H1 (cell line): Measurements from ENCODE around the gene OSM. TPM values are rescaled to one million over a fixed set of nuclear protein-coding genes. Genes with fewer than 3 reads are reported as not detected.

ENCODE experiments used
- BCL11A ChIP-seq, 2 experiments: IDR thresholded peaks; one replicate each; pipeline ENCODE4 v1.6.1; 2011; ENCODE audit warnings: low read depth in 2 of 2, low read length in 2 of 2, mild to moderate bottlenecking in 2 of 2
- CBX5 ChIP-seq: fragments of 300-800, 300-1000 bp; sonication (generic); IDR thresholded peaks from 2 replicates; pipeline ENCODE4 v1.7.1; 2016; ENCODE audit warnings: antibody characterized with exemption, low read length, low read depth
- EGR1 ChIP-seq: IDR thresholded peaks from 2 replicates; pipeline ENCODE4 v1.6.1; 2011; ENCODE audit warnings: low read depth, low read length, borderline replicate concordance
- GABPA ChIP-seq: IDR thresholded peaks from 2 replicates; pipeline ENCODE4 v1.6.1; 2011; ENCODE audit warnings: mild to moderate bottlenecking, low read length, moderate library complexity, borderline replicate concordance; ENCODE audit not compliant: insufficient read depth
- HDAC2 ChIP-seq, 2 experiments: fragments of 300-600 bp in 1 of 2; sonication (generic) in 1 of 2; IDR thresholded peaks; 2 replicates each; pipeline ENCODE4 v1.6.1; 2011 to 2012; ENCODE audit warnings: low read depth in 2 of 2, low read length in 2 of 2, mild to moderate bottlenecking in 2 of 2, moderate library complexity in 2 of 2, borderline replicate concordance in 1 of 2, inconsistent platforms in 1 of 2
- JUN ChIP-seq: IDR thresholded peaks from 2 replicates; pipeline ENCODE4 v1.6.1; 2011; ENCODE audit warnings: low read depth, mild to moderate bottlenecking, improper control_type of control experiment, low read length
- KDM5A ChIP-seq: fragments of 200-600 bp; IDR thresholded peaks from 2 replicates; pipeline ENCODE4 v1.7.1; 2012; ENCODE audit warnings: mild to moderate bottlenecking, low read length, inconsistent platforms, mixed read lengths
- MAFK ChIP-seq: IDR thresholded peaks from 2 replicates; pipeline ENCODE4 v1.6.1; 2012; ENCODE audit warnings: low read depth, mild to moderate bottlenecking, improper control_type of control experiment, low read length
- POLR2A ChIP-seq, 2 experiments: IDR thresholded peaks; 1 replicate in 1 of 2; 2 replicates in 1 of 2; pipeline ENCODE4 v1.6.1; 2011; ENCODE audit warnings: low read depth in 2 of 2, low read length in 2 of 2, mild to moderate bottlenecking in 2 of 2; ENCODE audit errors: control extremely low read depth in 1 of 2
- RAD21 ChIP-seq, 2 experiments: IDR thresholded peaks in 1 of 2; conservative IDR thresholded peaks in 1 of 2; 2 replicates each; pipeline ENCODE4 v1.6.1; 2011; ENCODE audit warnings: low read depth in 2 of 2, low read length in 2 of 2, improper control_type of control experiment in 1 of 2, inconsistent platforms in 1 of 2, mild to moderate bottlenecking in 1 of 2, moderate library complexity in 1 of 2
- RBBP5 ChIP-seq: IDR thresholded peaks from 2 replicates; pipeline ENCODE4 v1.7.1; 2012; ENCODE audit warnings: low read depth, mild to moderate bottlenecking, inconsistent platforms, low read length, moderate library complexity, borderline replicate concordance
- RFX5 ChIP-seq: IDR thresholded peaks from 2 replicates; pipeline ENCODE4 v1.6.1; 2011; ENCODE audit warnings: low read depth, low read length, improper control_type of control experiment, borderline replicate concordance
- RNF2 ChIP-seq: fragments of 200-900, 300-1000 bp; sonication (generic); IDR thresholded peaks from 2 replicates; pipeline ENCODE4 v1.7.1; 2016; ENCODE audit warnings: borderline replicate concordance, low read depth, mild to moderate bottlenecking, antibody characterized with exemption, low read length; ENCODE audit not compliant: poor library complexity, severe bottlenecking; ENCODE audit errors: missing control alignments
- SP1 ChIP-seq: IDR thresholded peaks from 2 replicates; pipeline ENCODE4 v1.6.1; 2011; ENCODE audit warnings: low read depth, low read length
- SRF ChIP-seq: IDR thresholded peaks from 2 replicates; pipeline ENCODE4 v1.6.1; 2011; ENCODE audit warnings: mild to moderate bottlenecking, low read depth, low read length, moderate library complexity
- SUZ12 ChIP-seq: fragments of 200-600 bp; sonication (generic); IDR thresholded peaks from 2 replicates; pipeline ENCODE4 v1.6.1; 2012; ENCODE audit warnings: mild to moderate bottlenecking, inconsistent platforms, low read length, moderate library complexity, mixed read lengths
- TAF7 ChIP-seq: optimal IDR thresholded peaks from 2 replicates; pipeline ENCODE3; 2011; ENCODE audit warnings: low read depth, mild to moderate bottlenecking, inconsistent platforms, low read length, moderate library complexity, borderline replicate concordance
- TCF12 ChIP-seq: IDR thresholded peaks from 2 replicates; pipeline ENCODE4 v1.6.1; 2011; ENCODE audit warnings: low read depth, mild to moderate bottlenecking, low read length
- polyA plus RNA-seq, 7 experiments: library from polyadenylated mRNA; depleted of rRNA in 3 of 7; stranded (reverse) in 5 of 7; unstranded in 2 of 7; fragments of >200 nt in 5 of 7; fragments of 200-250 nt in 2 of 7; gene quantifications; 1 replicate in 5 of 7; 2 replicates in 1 of 7; 4 replicates in 1 of 7; pipeline versions ENCODE4 v1.2.1 to v1.2.3, GENCODE V29; 2011 to 2013; ENCODE audit warnings: missing spikeins in 2 of 7, mixed read lengths in 2 of 7
- total RNA-seq: library from RNA; stranded (reverse); fragmentation: NEBNext Ultra II Directional; extraction: Animal tissue kit (Norgen Biotek cat#: 25700); gene quantifications from 2 replicates; pipeline ENCODE4 v1.2.1, GENCODE V29; 2021
- TF ChIP-seq, protein P1 (sequence below): IDR thresholded peaks from 2 replicates; pipeline ENCODE4 v1.6.1; 2012; ENCODE audit warnings: inconsistent platforms
- TF ChIP-seq, protein P2 (sequence below): IDR thresholded peaks from 2 replicates; pipeline ENCODE4 v1.6.1; 2012; ENCODE audit warnings: low read length, inconsistent platforms
- TF ChIP-seq, protein P3 (sequence below): IDR thresholded peaks from 2 replicates; pipeline ENCODE4 v1.6.1; 2012; ENCODE audit warnings: inconsistent platforms

The OSM gene
- total and polyA plus RNA-seq, 2 of the 8 experiments (the other 6 are each of a cell fraction or from before 2014, with no cell fraction given), result not detected

DNA sequence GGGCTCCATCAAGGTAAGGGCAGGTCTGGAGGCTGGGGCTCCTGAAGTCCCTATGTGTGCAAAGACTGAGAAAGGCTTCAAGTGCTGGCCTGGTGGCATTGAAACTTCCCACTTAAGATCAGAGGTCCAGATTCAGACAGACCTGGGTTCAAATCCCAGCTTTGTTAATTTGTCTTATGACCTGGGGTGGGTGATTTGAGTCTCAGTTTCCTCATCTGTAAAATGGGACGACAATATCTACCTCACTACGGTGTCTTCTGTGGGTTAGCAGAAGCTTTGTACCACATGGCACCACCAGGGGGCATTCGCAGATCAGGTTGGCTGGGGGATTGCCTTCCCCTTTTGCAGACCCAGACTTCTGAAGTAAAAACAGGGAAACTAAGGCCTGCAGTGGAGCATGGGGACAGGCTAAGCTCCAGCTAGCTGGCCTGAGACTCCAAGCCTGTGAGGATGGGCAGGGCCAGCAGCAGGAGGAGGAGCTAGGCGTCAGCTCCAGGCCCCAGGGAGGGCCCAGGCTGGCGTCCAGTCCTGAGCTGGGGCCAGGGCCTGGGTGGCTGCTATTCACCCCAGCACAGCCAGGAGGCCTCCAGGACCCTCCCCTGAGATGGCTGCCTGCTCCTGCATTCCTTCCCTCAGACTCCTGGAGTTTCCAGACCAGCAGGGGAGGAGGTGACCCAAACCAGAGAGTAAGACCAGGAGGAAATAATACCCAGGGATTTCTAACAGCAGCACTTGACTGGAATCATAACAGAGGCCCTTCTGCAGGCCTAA is 21.2 kb upstream of the OSM start (continued):
- TF ChIP-seq MAFK, result no peak
- peak; percentile 64 to 73; a peak in 2 of 4 replicates for TF ChIP-seq HDAC2 (IDR thresholded peaks at IDR 0.05; ENCODE audit: borderline replicate concordance in 1 of 2, low read depth in 2 of 2, low read length in 2 of 2)
- no peak for TF ChIP-seq GABPA
- no peak for TF ChIP-seq RFX5
- TF ChIP-seq SP1, result no peak
- TF ChIP-seq JUN, result no peak
- no peak for TF ChIP-seq KDM5A
- no peak for TF ChIP-seq RNF2
- no peak for TF ChIP-seq POLR2A (IDR thresholded peaks at IDR 0.05; ENCODE audit: control extremely low read depth in 1 of 2, low read depth in 2 of 2, low read length in 2 of 2)
- TF ChIP-seq TCF12, result no peak
- no peak for TF ChIP-seq CBX5
- no peak for TF ChIP-seq EGR1
- TF ChIP-seq, protein P1, sequence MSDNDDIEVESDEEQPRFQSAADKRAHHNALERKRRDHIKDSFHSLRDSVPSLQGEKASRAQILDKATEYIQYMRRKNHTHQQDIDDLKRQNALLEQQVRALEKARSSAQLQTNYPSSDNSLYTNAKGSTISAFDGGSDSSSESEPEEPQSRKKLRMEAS, result peak; percentile 44; the same call in 1 of the 2 replicates
- TF ChIP-seq, protein P2, sequence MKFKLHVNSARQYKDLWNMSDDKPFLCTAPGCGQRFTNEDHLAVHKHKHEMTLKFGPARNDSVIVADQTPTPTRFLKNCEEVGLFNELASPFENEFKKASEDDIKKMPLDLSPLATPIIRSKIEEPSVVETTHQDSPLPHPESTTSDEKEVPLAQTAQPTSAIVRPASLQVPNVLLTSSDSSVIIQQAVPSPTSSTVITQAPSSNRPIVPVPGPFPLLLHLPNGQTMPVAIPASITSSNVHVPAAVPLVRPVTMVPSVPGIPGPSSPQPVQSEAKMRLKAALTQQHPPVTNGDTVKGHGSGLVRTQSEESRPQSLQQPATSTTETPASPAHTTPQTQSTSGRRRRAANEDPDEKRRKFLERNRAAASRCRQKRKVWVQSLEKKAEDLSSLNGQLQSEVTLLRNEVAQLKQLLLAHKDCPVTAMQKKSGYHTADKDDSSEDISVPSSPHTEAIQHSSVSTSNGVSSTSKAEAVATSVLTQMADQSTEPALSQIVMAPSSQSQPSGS, result no peak
- TF ChIP-seq, protein P3, sequence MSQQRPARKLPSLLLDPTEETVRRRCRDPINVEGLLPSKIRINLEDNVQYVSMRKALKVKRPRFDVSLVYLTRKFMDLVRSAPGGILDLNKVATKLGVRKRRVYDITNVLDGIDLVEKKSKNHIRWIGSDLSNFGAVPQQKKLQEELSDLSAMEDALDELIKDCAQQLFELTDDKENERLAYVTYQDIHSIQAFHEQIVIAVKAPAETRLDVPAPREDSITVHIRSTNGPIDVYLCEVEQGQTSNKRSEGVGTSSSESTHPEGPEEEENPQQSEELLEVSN, result no peak
- no peak for TF ChIP-seq RBBP5
- no peak for TF ChIP-seq TAF7
- no peak for TF ChIP-seq SRF
- no peak for TF ChIP-seq SUZ12
- TF ChIP-seq RAD21 (IDR thresholded peaks at IDR 0.05 in 1 of 2, conservative IDR thresholded peaks at IDR 0.05 in 1 of 2; ENCODE audit: low read depth in 2 of 2, low read length in 2 of 2), result peak; percentile 66 to 69
- no peak for TF ChIP-seq BCL11A (IDR thresholded peaks at IDR 0.05; ENCODE audit: low read depth in 2 of 2, low read length in 2 of 2)
